Renal pelvis (tissue), 3 donors: Measurements from ENCODE around the gene TBX10. TPM values are rescaled to one million over a fixed set of nuclear protein-coding genes. Genes with fewer than 3 reads are reported as not detected.

Experiments
- polyA plus RNA-seq, 3 donors: library from polyadenylated mRNA; unstranded; fragments of 120-200 nt; gene quantifications; one replicate each; pipeline ENCODE4 v1.2.1, GENCODE V29; 2013; ENCODE audit not compliant: insufficient read length in 3 of 3

The TBX10 gene
- polyA plus RNA-seq, 3 donors, result 0.15 TPM; not detected in 2

Other genes starting within 250 kb of the TBX10 start
- 10 to 100 TPM; 27.0 to 38.0 (median 29.7) TPM for gene RAD9A, start 247.8 kb downstream of the TBX10 start, polyA plus RNA-seq
- gene PPP1CA, start 237.9 kb downstream of the TBX10 start, polyA plus RNA-seq, result 100 to 1,000 TPM; 161 to 179 (median 176) TPM
- 10 to 100 TPM in 2 of 3 donors, 1 to 10 TPM in 1; 6.2 to 10.7 (median 10.0) TPM for gene TBC1D10C, start 235.7 kb downstream of the TBX10 start, polyA plus RNA-seq
- 1 to 10 TPM; 1.9 to 5.2 (median 4.1) TPM for gene CARNS1, start 224.1 kb downstream of the TBX10 start, polyA plus RNA-seq
- 10 to 100 TPM; 39.7 to 51.2 (median 48.3) TPM for gene RPS6KB2, start 211.3 kb downstream of the TBX10 start, polyA plus RNA-seq
- gene PTPRCAP, start 202.1 kb downstream of the TBX10 start, polyA plus RNA-seq, result 1 to 10 TPM; 2.1 to 3.6 (median 2.9) TPM
- 10 to 100 TPM; 78.2 to 88.3 (median 85.8) TPM for gene CORO1B, start 196.3 kb downstream of the TBX10 start, polyA plus RNA-seq
- gene GPR152, start 187.0 kb downstream of the TBX10 start, polyA plus RNA-seq, result under 1 TPM in 1 of 3 donors, not detected in 2; 0.07 TPM
- gene CABP4, start 184.4 kb downstream of the TBX10 start, polyA plus RNA-seq, result 1 to 10 TPM in 1 of 3 donors, under 1 TPM in 2; 0.33 to 1.1 (median 0.64) TPM
- 10 to 100 TPM; 66.5 to 80.1 (median 72.8) TPM for gene TMEM134, start 170.5 kb downstream of the TBX10 start, polyA plus RNA-seq
- 10 to 100 TPM; 57.8 to 73.4 (median 65.9) TPM for gene AIP, start 156.7 kb downstream of the TBX10 start, polyA plus RNA-seq
- 10 to 100 TPM; 33.3 to 41.5 (median 35.4) TPM for gene PITPNM1, start 134.4 kb downstream of the TBX10 start, polyA plus RNA-seq
- 10 to 100 TPM; 55.7 to 61.8 (median 58.3) TPM for gene CDK2AP2, start 131.6 kb downstream of the TBX10 start, polyA plus RNA-seq
- under 1 TPM; 0.26 to 0.49 (median 0.40) TPM for gene CABP2, start 116.3 kb downstream of the TBX10 start, polyA plus RNA-seq
- 100 to 1,000 TPM; 728 to 847 (median 806) TPM for gene GSTP1, start 56.0 kb downstream of the TBX10 start, polyA plus RNA-seq
- 100 to 1,000 TPM; 194 to 244 (median 244) TPM for gene NDUFV1, start 32.8 kb downstream of the TBX10 start, polyA plus RNA-seq
- 1 to 10 TPM; 5.7 to 6.8 (median 6.7) TPM for gene NUDT8, start 9.8 kb downstream of the TBX10 start, polyA plus RNA-seq
- 10 to 100 TPM; 31.3 to 36.3 (median 34.0) TPM for gene ACY3, start 11.0 kb upstream of the TBX10 start, polyA plus RNA-seq
- 1 to 10 TPM; 3.2 to 4.6 (median 3.8) TPM for gene ALDH3B2, start 34.9 kb upstream of the TBX10 start, polyA plus RNA-seq